ENCODE data around the gene FOXL1.
"Not testable (repeated sequence)": the region's sequence is repeated elsewhere in the genome, so short reads cannot be mapped to it uniquely, and the experiment has no call there.

FOXL1 gene

DNA sequence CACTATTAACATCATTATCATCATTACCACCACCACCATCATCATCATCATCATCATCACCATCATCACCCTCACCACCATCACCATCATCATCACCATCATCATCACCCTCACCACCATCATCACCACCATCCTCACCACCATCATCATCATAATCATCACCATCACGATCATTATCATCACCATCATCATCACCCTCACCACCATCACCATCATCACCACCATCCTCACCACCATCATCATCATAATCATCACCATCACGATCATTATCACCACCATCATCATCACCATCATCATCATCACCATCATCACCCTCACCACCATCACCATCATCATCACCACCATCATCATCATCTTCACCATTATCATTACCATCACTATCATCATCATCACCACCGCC is 9.6 kb downstream of the FOXL1 start:
- not testable (repeated sequence) for H3K9me3 ChIP-seq (ENCODE audit: control insufficient read depth, insufficient read depth, low read length); H3K9ac ChIP-seq (ENCODE audit: low read depth, low read length); H3K4me1 ChIP-seq (ENCODE audit: insufficient read depth, low read length); H3K36me3 ChIP-seq (ENCODE audit: insufficient read depth, low read length)

- Histone ChIP-seq H3K36me3 (ENCODE audit: insufficient read depth, low read length) (no peaks in the 10 kb centered on the region; the same call in none of the 2 replicates), H3K4me1 (ENCODE audit: insufficient read depth, low read length) (peaks cover 5% of the 10 kb centered on the region; the same call in 1 of the 2 replicates), H3K9me3 (ENCODE audit: control insufficient read depth, insufficient read depth, low read length) (no peaks in the 10 kb centered on the region), H3K9ac (ENCODE audit: low read depth, low read length) (no peak overlapping the region)
Observed at GRCh38 chr16:86590501-86591144, 12.3 kb downstream of the FOXL1 start.

DNA sequence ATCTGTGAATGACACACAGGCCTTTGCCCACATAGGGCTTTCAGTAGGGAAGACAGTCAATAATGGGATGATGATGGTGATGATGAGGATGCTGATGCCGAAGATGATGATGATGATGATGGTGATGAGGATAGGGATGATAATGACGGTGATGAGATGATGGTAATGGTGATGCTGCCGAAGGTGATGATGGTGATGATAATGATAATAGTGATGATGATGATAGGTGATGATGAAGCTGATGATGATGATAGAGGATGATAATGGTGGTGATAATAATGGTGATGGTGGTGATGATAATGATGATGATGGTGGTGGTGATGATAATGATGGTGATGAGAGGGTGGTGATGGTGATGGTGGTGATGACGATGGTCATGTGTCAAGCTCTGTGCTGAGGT is 12.9 kb downstream of the FOXL1 start:
- Histone ChIP-seq H3K36me3 (ENCODE audit: insufficient read depth, low read length) (no peaks in the 10 kb centered on the region; the same call in none of the 2 replicates), H3K9ac (ENCODE audit: low read depth, low read length) (no peak overlapping the region)

GRCh38 chr16:86593913-86594620 is 15.7 kb downstream of the FOXL1 start:
- no peaks in the 10 kb centered on the region; the same call in none of the 2 replicates for H3K36me3 ChIP-seq (ENCODE audit: insufficient read depth, low read length)
- H3K9ac ChIP-seq (ENCODE audit: low read depth, low read length): no peak overlapping the region
- H3K4me1 ChIP-seq (ENCODE audit: insufficient read depth, low read length): peaks cover 5% of the 10 kb centered on the region; the same call in 1 of the 2 replicates
- H3K9me3 ChIP-seq (ENCODE audit: control insufficient read depth, insufficient read depth, low read length): no peaks in the 10 kb centered on the region

More for the DNA sequence above, 12.9 kb downstream of the FOXL1 start:
- peaks cover 5% of the 10 kb centered on the region; the same call in 1 of the 2 replicates for H3K4me1 ChIP-seq (ENCODE audit: insufficient read depth, low read length)
- H3K9me3 ChIP-seq (ENCODE audit: control insufficient read depth, insufficient read depth, low read length): no peaks in the 10 kb centered on the region

DNA sequence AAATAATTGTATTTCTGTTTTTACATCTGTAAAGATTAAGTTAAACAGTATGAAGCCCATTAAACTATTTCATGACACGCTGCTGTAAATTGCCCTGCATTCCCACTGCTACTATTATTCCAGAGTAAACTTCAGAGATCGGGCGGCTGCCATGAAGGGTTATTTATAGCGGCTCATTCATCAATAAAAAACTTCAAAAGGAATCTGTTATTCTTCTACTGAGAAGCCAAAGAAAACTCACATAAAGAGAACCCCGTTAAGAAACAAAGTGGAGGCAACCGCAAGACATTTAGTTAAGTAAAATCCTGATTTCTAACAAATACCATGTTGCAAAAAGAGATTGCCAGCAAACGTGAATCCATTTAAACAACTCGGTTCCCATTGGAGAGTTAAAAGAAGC is 16.4 kb downstream of the FOXL1 start:
- H3K4me1 ChIP-seq (ENCODE audit: insufficient read depth, low read length): peaks cover 5% of the 10 kb centered on the region; the same call in 1 of the 2 replicates
- no peaks in the 10 kb centered on the region for H3K9me3 ChIP-seq (ENCODE audit: control insufficient read depth, insufficient read depth, low read length)
- H3K36me3 ChIP-seq (ENCODE audit: insufficient read depth, low read length): no peaks in the 10 kb centered on the region; the same call in none of the 2 replicates
- no peak overlapping the region for H3K9ac ChIP-seq (ENCODE audit: low read depth, low read length)

GRCh38 chr16:86595983-86596605 is 17.7 kb downstream of the FOXL1 start:
- H3K4me1 ChIP-seq (ENCODE audit: insufficient read depth, low read length): no peaks in the 10 kb centered on the region
- no peaks in the 10 kb centered on the region for H3K9me3 ChIP-seq (ENCODE audit: control insufficient read depth, insufficient read depth, low read length)
- no peak overlapping the region for H3K9ac ChIP-seq (ENCODE audit: low read depth, low read length)
- no peaks in the 10 kb centered on the region; the same call in 1 of the 2 replicates for H3K36me3 ChIP-seq (ENCODE audit: insufficient read depth, low read length)

- H3K9me3 ChIP-seq (ENCODE audit: control insufficient read depth, insufficient read depth, low read length): no peaks in the 10 kb centered on the region
- no peak overlapping the region for H3K9ac ChIP-seq (ENCODE audit: low read depth, low read length)
- H3K36me3 ChIP-seq (ENCODE audit: insufficient read depth, low read length): no peaks in the 10 kb centered on the region
- H3K4me1 ChIP-seq (ENCODE audit: insufficient read depth, low read length): no peaks in the 10 kb centered on the region
Observed at GRCh38 chr16:86597126-86597879, 19.0 kb downstream of the FOXL1 start.

- Histone ChIP-seq H3K36me3 (ENCODE audit: insufficient read depth, low read length) (no peaks in the 10 kb centered on the region), H3K4me1 (ENCODE audit: insufficient read depth, low read length) (no peaks in the 10 kb centered on the region), H3K9ac (ENCODE audit: low read depth, low read length) (no peak overlapping the region), H3K9me3 (ENCODE audit: control insufficient read depth, insufficient read depth, low read length) (no peaks in the 10 kb centered on the region)
Observed at GRCh38 chr16:86597880-86598606, 19.7 kb downstream of the FOXL1 start.

- no peaks in the 10 kb centered on the region for H3K36me3 ChIP-seq (ENCODE audit: insufficient read depth, low read length)
- H3K9ac ChIP-seq (ENCODE audit: low read depth, low read length): no peak overlapping the region
- no peaks in the 10 kb centered on the region for H3K9me3 ChIP-seq (ENCODE audit: control insufficient read depth, insufficient read depth, low read length)
- H3K4me1 ChIP-seq (ENCODE audit: insufficient read depth, low read length): no peaks in the 10 kb centered on the region
Observed at GRCh38 chr16:86598607-86599565, 20.5 kb downstream of the FOXL1 start.

- H3K4me1 ChIP-seq (ENCODE audit: insufficient read depth, low read length): no peaks in the 10 kb centered on the region
- H3K9ac ChIP-seq (ENCODE audit: low read depth, low read length): no peak overlapping the region
- H3K36me3 ChIP-seq (ENCODE audit: insufficient read depth, low read length): no peaks in the 10 kb centered on the region
- H3K9me3 ChIP-seq (ENCODE audit: control insufficient read depth, insufficient read depth, low read length): no peaks in the 10 kb centered on the region
Observed at GRCh38 chr16:86601356-86601755, 23.0 kb downstream of the FOXL1 start.

- Histone ChIP-seq H3K4me1 (ENCODE audit: insufficient read depth, low read length) (no peaks in the 10 kb centered on the region), H3K9ac (ENCODE audit: low read depth, low read length) (no peak overlapping the region), H3K36me3 (ENCODE audit: insufficient read depth, low read length) (no peaks in the 10 kb centered on the region), H3K9me3 (ENCODE audit: control insufficient read depth, insufficient read depth, low read length) (no peaks in the 10 kb centered on the region)
Observed at GRCh38 chr16:86602521-86602920, 24.2 kb downstream of the FOXL1 start.

DNA sequence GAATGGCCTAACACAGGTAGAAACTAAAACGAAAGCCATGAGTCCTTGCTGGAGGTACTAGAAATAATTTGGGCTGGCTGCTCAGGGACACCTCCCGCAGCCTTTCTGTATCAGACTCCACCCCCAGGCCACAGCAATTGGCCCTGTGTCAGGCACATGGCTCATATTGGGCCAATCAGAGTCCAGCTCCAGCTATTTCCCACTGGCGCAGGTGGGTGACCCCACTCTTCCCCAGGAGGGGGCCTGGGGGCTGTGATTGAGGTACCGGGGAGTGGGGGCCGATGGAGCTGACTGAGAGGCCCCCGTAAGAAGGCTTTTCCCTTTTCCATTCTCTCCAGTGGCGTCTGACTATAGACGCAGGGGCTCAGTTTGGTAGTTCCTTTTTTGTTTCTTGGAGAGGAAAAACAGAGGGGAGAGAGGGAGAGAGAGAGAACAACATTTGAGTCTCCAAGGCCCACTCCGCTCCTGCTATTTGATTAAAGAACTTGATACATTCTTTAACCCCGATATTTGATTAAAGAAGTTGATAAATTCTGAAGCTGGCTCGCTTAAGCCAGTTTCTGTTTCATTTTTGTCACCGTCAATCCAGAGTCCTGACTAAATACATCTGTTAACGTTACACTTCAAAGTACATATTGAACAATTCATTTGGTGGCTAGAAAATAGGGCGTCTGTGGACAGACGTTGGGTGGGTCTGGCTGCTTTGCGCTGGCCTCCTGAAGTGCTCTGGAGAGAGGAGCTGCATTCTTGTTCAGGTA is 26.3 kb downstream of the FOXL1 start:
- Histone ChIP-seq H3K9ac (ENCODE audit: low read depth, low read length) (no peak overlapping the region), H3K9me3 (ENCODE audit: control insufficient read depth, insufficient read depth, low read length) (no peaks in the 10 kb centered on the region), H3K36me3 (ENCODE audit: insufficient read depth, low read length) (no peaks in the 10 kb centered on the region), H3K4me1 (ENCODE audit: insufficient read depth, low read length) (peaks cover 12% of the 10 kb centered on the region)

Data from ES-I3 (cell line).